GM12891 (cell line): ENCODE results near the gene ARL17A.
A peak's percentile ranks its signal among the peaks of the same experiment; 100 is the strongest.
"Not testable (repeated sequence)": the region's sequence is repeated elsewhere in the genome, so short reads cannot be mapped to it uniquely, and the experiment has no call there.

Experiments used
- DNase-seq: peaks from one replicate; pipeline ENCODE4 v3.0.0; 2011; ENCODE audit warnings: low spot score; ENCODE audit not compliant: insufficient read length
- FAIRE-seq: peaks from 2 replicates; lab custom pipeline; 2011; peaks lifted over from hg19 to GRCh38; lab: Jason Lieb, UNC

ARL17A gene

GRCh38 chr17:46566284-46566683 lies 13.2 kb downstream of the ARL17A start:
- DNase-seq, result not testable (repeated sequence)
- FAIRE-seq, result peak; percentile 75

- FAIRE-seq, DNase-seq: not testable (repeated sequence)
Measured at GRCh38 chr17:46560048-46560447, 19.4 kb downstream of the ARL17A start.

- FAIRE-seq, DNase-seq: not testable (repeated sequence)
Measured at GRCh38 chr17:46559155-46559554, 20.3 kb downstream of the ARL17A start.

- not testable (repeated sequence) for DNase-seq, FAIRE-seq
Measured at GRCh38 chr17:46548607-46549006, 30.9 kb downstream of the ARL17A start.

GRCh38 chr17:46534716-46535115 lies 44.8 kb downstream of the ARL17A start:
- FAIRE-seq, DNase-seq: not testable (repeated sequence)

GRCh38 chr17:46512168-46512567 lies 67.3 kb downstream of the ARL17A start, which contains the start of gene LRRC37A2:
Gene LRRC37A2 (plus strand): TSS chr17:46512468. CDS start chr17:46512713, 245 bp downstream.
- not testable (repeated sequence) for FAIRE-seq, DNase-seq

GRCh38 chr17:46505896-46506295 lies 73.6 kb downstream of the ARL17A start:
- FAIRE-seq, DNase-seq: not testable (repeated sequence)

- not testable (repeated sequence) for DNase-seq, FAIRE-seq
Measured at GRCh38 chr17:46499437-46500139, 79.9 kb downstream of the ARL17A start.

GRCh38 chr17:46492021-46492420 lies 87.5 kb downstream of the ARL17A start:
- not testable (repeated sequence) for FAIRE-seq, DNase-seq

GRCh38 chr17:46481310-46481709 lies 98.2 kb downstream of the ARL17A start:
- not testable (repeated sequence) for FAIRE-seq, DNase-seq

GRCh38 chr17:46478823-46479222 lies 100.7 kb downstream of the ARL17A start:
- not testable (repeated sequence) for FAIRE-seq, DNase-seq

GRCh38 chr17:46475583-46475982 lies 103.9 kb downstream of the ARL17A start:
- peak; percentile 40 for FAIRE-seq
- not testable (repeated sequence) for DNase-seq

GRCh38 chr17:46474489-46474888 lies 105.0 kb downstream of the ARL17A start:
- FAIRE-seq, DNase-seq: not testable (repeated sequence)

- not testable (repeated sequence) for FAIRE-seq, DNase-seq
Measured at GRCh38 chr17:46467618-46468017, 111.9 kb downstream of the ARL17A start.
